KMS-11 (cell line): ENCODE measurements around the gene ACO2.

Experiments
- H2AFZ ChIP-seq: fragments of 200-600 bp; sonication (generic); 2 replicates; pipeline ENCODE4 v1.6.1; 2016; ENCODE audit warnings: antibody characterized with exemption, mixed run types, low read depth
- H3K27ac ChIP-seq: fragments of 200-600 bp; sonication (generic); 2 replicates; pipeline ENCODE4 v1.6.1; 2016; ENCODE audit warnings: mild to moderate bottlenecking, mixed run types
- H3K27me3 ChIP-seq: fragments of 200-600 bp; sonication (generic); 2 replicates; pipeline ENCODE4 v1.6.1; 2017; ENCODE audit warnings: mild to moderate bottlenecking, low read depth, mixed run types, moderate library complexity; ENCODE audit not compliant: insufficient read depth
- H3K36me3 ChIP-seq: fragments of 200-600 bp; sonication (generic); 2 replicates; pipeline ENCODE4 v1.6.1; 2017; ENCODE audit warnings: mild to moderate bottlenecking, mixed run types; ENCODE audit not compliant: insufficient read depth
- H3K4me1 ChIP-seq: fragments of 200-600 bp; sonication (generic); 2 replicates; pipeline ENCODE4 v1.6.1; 2016; ENCODE audit warnings: mild to moderate bottlenecking, low read depth, mixed run types; ENCODE audit not compliant: poor library complexity, severe bottlenecking
- H3K4me2 ChIP-seq: fragments of 200-600 bp; sonication (generic); 2 replicates; pipeline ENCODE4 v1.7.0; 2016; ENCODE audit warnings: mild to moderate bottlenecking, mixed run types
- H3K4me3 ChIP-seq: fragments of 200-600 bp; sonication (generic); IDR thresholded peaks from 2 replicates; pipeline ENCODE4 v1.6.1; 2017; ENCODE audit warnings: low read depth, low read length, mixed read lengths; ENCODE audit not compliant: insufficient read depth
- H3K79me2 ChIP-seq: fragments of 200-600 bp; sonication (generic); 2 replicates; pipeline ENCODE4 v1.6.1; 2016; ENCODE audit warnings: low read depth, mixed run types; ENCODE audit not compliant: insufficient read depth
- H3K9ac ChIP-seq: fragments of 200-600 bp; sonication (generic); 2 replicates; pipeline ENCODE4 v1.6.1; 2016; ENCODE audit warnings: mild to moderate bottlenecking, mixed run types
- H4K20me1 ChIP-seq: fragments of 200-600 bp; sonication (generic); 2 replicates; pipeline ENCODE4 v1.6.1; 2016; ENCODE audit warnings: mild to moderate bottlenecking, mixed run types; ENCODE audit not compliant: insufficient read depth
- TF ChIP-seq, protein P1 (sequence below): fragments of 200-600 bp; sonication (generic); conservative IDR thresholded peaks from 2 replicates; pipeline ENCODE4 v1.6.1; 2017; ENCODE audit warnings: low read depth, mild to moderate bottlenecking, antibody characterized with exemption, low read length, moderate library complexity, mixed read lengths

ACO2 gene

DNA sequence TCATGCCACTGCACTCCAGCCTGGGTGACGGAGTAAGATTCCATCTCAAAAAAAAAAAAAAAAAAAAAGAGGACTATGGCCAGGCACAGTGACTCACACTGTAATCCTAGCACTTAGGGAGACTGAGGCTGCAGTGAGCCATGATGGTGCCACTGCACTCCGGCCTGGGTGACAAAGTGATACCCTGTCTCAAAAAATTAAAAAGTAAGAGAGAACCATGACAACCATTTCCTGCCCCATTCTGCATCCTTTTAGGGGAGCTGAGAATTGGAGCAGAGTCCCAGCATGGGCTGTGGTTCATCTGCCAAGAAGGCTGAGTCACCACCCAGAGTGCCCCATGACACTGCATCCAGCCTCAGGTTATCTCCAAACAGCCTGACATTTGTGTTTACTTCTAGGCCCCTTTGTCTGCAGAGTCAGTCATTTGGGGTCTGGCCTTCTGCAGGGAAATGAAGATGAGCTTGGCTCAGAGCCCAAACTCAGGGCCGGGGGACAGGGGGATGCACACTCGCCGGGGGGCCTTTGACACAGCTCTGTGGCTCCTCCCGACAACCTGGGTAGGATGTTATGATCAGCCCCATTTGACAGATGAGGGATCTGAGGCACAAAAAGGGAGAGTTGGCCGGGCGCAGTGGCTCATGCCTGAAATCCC is 96.6 kb downstream of the ACO2 start:
- Histone ChIP-seq H3K9ac (no peak overlapping the region), H4K20me1 (no peaks in the 10 kb centered on the region), H3K4me1 (peaks cover 16% of the 10 kb centered on the region), H3K36me3 (no peaks in the 10 kb centered on the region), H3K27me3 (no peaks in the 10 kb centered on the region), H3K4me2 (no peak overlapping the region), H3K79me2 (no peaks in the 10 kb centered on the region), H3K4me3 (no peak overlapping the region), H2AFZ (no peak overlapping the region), H3K27ac (no peak overlapping the region)
- TF ChIP-seq, protein P1, sequence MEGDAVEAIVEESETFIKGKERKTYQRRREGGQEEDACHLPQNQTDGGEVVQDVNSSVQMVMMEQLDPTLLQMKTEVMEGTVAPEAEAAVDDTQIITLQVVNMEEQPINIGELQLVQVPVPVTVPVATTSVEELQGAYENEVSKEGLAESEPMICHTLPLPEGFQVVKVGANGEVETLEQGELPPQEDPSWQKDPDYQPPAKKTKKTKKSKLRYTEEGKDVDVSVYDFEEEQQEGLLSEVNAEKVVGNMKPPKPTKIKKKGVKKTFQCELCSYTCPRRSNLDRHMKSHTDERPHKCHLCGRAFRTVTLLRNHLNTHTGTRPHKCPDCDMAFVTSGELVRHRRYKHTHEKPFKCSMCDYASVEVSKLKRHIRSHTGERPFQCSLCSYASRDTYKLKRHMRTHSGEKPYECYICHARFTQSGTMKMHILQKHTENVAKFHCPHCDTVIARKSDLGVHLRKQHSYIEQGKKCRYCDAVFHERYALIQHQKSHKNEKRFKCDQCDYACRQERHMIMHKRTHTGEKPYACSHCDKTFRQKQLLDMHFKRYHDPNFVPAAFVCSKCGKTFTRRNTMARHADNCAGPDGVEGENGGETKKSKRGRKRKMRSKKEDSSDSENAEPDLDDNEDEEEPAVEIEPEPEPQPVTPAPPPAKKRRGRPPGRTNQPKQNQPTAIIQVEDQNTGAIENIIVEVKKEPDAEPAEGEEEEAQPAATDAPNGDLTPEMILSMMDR, result no peak

DNA sequence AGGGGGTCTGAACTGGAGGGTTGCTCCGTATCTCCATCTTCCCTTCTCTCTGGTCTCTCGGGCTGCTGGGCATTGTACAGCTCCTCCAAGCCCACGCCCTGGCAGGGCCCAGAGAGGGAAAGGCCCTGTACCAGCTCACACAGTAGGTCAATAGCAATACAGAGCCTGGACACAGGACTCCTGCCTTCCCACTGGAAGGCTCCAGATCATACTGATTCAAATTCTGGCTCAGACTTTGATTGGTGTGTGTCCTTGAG is 98.5 kb downstream of the ACO2 start:
- peaks cover 12% of the 10 kb centered on the region for H3K4me1 ChIP-seq
- no peaks in the 10 kb centered on the region for H3K27me3 ChIP-seq
- H3K4me2 ChIP-seq, result no peak overlapping the region

DNA sequence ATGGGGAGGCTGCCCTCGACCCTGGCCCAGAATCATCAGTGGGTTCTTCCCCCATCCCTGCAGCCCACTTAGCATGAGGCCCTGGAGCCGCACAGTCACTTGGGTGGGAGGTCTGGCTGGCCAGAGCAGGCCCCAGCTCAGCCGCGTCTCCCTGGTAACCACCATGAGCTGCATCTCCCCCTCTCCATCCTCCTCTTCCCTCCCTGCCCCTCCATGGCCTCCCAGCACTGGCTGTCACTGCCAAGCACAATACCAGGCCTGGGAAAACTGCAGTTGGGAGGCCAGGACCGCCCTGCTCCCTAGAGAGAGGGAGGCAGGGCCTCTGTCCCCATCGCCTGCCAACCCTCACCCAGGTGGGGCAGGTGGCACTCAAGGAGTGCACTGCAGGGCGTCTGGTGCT is 99.9 kb downstream of the ACO2 start:
- Histone ChIP-seq H3K27me3 (no peaks in the 10 kb centered on the region), H3K36me3 (no peaks in the 10 kb centered on the region), H3K79me2 (no peaks in the 10 kb centered on the region), H2AFZ (no peak overlapping the region), H3K4me1 (peaks cover 5% of the 10 kb centered on the region), H4K20me1 (no peaks in the 10 kb centered on the region), H3K9ac (no peak overlapping the region), H3K4me2 (no peak overlapping the region), H3K27ac (no peak overlapping the region), H3K4me3 (no peak overlapping the region)
- TF ChIP-seq, protein P1, result no peak

More for the DNA sequence above, 98.5 kb downstream of the ACO2 start:
- Histone ChIP-seq H3K27ac (no peak overlapping the region), H3K79me2 (no peaks in the 10 kb centered on the region), H4K20me1 (no peaks in the 10 kb centered on the region), H2AFZ (no peak overlapping the region), H3K9ac (no peak overlapping the region), H3K36me3 (no peaks in the 10 kb centered on the region), H3K4me3 (no peak overlapping the region)
- TF ChIP-seq, protein P1, result no peak

DNA sequence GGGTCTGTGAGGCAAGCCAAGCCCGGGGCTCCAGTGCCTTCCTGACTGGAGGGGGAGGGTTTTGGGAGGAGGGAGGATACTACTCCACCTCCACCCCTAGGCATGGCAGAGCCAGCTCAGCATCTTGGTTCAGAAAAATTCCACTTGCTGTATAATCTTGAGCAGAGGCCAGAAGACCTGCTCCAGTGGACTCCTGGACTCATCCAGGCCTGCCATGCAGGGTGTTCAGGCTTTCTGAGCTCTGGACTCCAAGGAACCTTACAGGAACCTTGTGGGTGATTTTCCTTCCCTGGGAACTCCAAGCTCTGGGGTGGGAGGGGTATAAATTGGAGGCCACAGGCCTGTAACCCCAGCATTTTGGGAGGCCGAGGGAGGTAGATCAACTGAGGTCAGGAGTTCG is 101.3 kb downstream of the ACO2 start:
- H3K36me3 ChIP-seq, result no peaks in the 10 kb centered on the region
- no peaks in the 10 kb centered on the region for H4K20me1 ChIP-seq
- H3K27ac ChIP-seq, result no peak overlapping the region
- no peak overlapping the region for H2AFZ ChIP-seq
- TF ChIP-seq, protein P1, result no peak
- peaks cover 4% of the 10 kb centered on the region for H3K4me1 ChIP-seq
- no peaks in the 10 kb centered on the region for H3K79me2 ChIP-seq
- no peak overlapping the region for H3K4me2 ChIP-seq
- no peaks in the 10 kb centered on the region for H3K27me3 ChIP-seq
- no peak overlapping the region for H3K9ac ChIP-seq
- no peak overlapping the region for H3K4me3 ChIP-seq
